ENCODE measurements around the gene PLGRKT.
"Not testable (repeated sequence)": the region's sequence is repeated elsewhere in the genome, so short reads cannot be mapped to it uniquely, and the experiment has no call there.

PLGRKT gene

DNA sequence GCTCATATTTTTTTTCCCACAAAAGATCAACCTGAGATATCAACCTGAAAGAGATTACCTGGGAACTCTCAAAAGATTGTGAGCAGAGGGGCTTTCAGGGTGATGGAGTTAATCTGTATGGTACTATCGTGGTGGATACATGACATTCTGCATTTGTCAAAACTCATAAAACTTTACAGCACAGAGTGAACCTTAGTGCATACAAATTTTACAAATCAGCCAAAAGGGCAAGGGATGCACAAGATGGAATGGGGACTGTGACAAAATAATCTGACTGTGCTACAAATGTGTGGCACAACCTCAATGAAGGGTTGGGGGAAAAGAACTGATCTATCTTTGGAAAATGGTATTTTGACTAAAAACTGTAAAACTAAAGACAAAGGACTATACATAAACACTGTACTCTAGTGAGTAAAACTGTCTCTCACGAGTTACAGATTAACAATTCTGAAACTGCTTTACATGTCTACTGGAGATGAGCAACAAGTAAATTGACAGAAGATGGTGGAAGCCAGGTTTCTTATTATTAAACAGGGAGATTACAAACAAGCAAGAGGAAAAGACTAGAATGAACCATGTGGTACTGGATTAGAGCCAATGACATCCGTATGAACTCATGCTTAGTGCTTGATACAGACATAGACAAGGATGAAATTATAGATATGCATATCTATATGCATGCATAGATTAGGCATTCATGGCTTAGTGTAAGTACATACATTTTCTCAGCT is 73.3 kb downstream of the PLGRKT start:
- no peak for DNase-seq

DNA sequence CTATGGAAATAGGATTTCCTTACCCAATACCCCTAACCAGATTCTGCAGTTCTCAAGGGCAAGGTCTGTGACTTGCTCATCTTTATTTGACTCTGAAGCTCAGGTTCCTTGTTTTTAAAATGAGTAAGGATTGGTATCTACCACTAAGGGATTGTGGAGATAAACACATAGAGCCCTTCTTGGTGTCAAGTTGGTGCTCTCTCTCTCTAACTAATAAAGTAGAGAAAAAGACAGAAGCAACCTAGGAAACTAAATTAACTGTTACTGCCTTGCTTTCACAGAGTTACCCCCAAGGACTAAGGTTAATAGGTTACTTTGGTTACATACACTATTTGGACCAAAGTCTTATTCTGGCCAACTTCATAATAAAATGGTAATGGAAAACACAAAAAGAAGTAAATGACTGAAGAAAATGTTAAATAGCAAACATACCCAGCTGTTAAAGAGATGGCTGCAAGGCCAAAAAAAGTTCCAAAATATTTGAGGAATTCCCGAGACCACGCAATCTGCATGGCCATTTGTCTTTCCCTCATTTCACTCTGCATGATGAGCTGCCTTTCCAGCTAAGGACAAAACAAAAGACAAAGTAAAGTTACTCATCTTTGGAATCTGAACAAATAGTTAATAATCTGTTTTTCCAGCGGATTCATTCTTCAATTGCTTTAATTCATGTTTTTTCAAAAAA is 76.3 kb downstream of the PLGRKT start:
- DNase-seq: no peak

DNA sequence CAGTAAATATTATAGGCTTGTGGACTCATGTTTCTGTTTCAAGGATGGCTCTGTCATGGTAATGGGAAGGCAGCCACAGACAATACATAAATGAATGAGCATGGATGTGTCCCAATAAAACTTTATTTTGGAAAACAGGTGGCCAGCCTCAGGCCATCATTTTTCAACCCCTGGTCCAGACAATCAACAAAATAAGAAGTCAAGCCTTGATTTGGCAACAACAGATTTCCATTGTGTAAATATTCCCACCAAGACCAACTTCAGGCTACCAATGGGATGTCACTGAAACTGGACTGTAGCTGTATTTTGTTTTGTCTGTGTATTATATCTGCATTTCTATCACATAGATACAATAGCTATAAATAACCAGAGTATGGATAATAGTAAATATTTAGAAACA is 77.4 kb downstream of the PLGRKT start:
- no peak for DNase-seq

- DNase-seq: no peak
These were observed 80.2 kb downstream of the PLGRKT start for GRCh38 chr9:5357431-5358105.

DNA sequence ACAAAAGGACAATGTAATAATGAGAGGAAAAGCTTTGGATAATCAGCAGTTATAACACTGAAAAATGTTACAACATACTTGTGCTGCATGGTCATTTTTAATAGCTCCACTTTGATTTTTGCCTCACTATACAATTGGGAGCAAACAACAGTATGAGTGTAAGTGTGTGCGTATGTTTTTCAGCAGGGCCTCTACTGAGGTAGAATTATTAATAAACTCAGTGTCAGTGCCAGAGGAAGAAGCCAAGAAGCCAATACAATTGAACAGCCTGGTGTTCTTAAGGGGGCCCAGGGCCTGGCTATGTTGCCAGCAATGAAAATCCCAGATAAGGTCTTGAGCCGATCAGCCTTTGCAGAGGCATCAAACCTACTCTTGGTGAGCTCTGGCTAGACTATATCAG is 81.9 kb downstream of the PLGRKT start:
- no peak for DNase-seq

GRCh38 chr9:5355226-5355625 is 82.5 kb downstream of the PLGRKT start:
- no peak for DNase-seq

GRCh38 chr9:5354184-5354583 is 83.5 kb downstream of the PLGRKT start:
- DNase-seq: no peak

GRCh38 chr9:5352637-5353248 is 85.0 kb downstream of the PLGRKT start:
- no peak for DNase-seq

- DNase-seq: not testable (repeated sequence)
These were observed 98.4 kb downstream of the PLGRKT start, which contains the start of gene RLN1 for GRCh38 chr9:5338992-5339981. RLN1 (minus strand) TSS chr9:5339876; CDS start chr9:5339746, 130 bp downstream.

GRCh38 chr9:5336688-5337087 is 101.0 kb downstream of the PLGRKT start:
- DNase-seq: no peak

- DNase-seq: not testable (repeated sequence)
These were observed 106.4 kb downstream of the PLGRKT start for GRCh38 chr9:5331276-5331675.

- DNase-seq: no peak
These were observed 110.7 kb downstream of the PLGRKT start for GRCh38 chr9:5326893-5327548.

DNA sequence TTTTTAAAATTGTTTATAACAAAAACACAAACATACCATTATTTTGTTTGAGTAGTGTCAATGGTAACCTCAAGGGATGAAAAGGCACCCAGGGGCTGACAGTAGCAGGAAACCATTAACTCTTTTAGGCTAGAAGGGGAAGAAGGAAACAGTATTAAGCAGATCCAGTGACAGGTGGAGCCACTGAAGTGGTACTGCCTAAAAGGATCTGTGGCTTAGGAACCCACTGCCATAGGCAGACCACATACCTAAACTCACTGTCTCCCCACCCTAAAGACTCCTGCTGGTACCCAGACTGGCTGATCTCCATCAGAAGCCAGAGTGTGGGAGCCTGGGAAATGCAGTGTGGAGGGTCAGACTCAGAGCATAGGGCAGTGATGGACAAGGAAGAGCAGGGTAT is 111.5 kb downstream of the PLGRKT start:
- no peak for DNase-seq

DNA sequence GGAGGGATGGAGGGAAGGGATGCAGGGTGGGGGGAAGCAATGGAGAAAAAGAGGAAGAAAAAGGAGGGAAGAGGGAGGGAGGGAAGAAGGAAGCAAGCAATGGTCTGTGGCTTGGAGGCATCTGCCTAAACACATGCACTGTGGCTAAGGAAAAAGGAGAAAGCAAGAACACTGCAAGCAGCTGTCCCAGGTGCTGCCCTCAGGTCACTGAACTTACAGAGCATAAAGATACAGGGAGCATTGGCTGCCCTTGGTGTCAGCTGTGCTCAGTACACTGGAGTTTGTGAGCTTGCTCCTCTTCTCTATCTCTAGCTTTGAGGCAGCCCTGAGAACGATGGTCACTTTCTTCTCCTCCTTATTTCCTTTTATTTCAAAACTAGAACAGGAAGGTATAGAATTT is 116.1 kb downstream of the PLGRKT start:
- DNase-seq: not testable (repeated sequence)

GRCh38 chr9:5321058-5321457 is 116.7 kb downstream of the PLGRKT start:
- no peak for DNase-seq

GRCh38 chr9:5316406-5316805 is 121.3 kb downstream of the PLGRKT start:
- DNase-seq: not testable (repeated sequence)

- no peak for DNase-seq
These were observed 122.4 kb downstream of the PLGRKT start for GRCh38 chr9:5315187-5315923.

DNA sequence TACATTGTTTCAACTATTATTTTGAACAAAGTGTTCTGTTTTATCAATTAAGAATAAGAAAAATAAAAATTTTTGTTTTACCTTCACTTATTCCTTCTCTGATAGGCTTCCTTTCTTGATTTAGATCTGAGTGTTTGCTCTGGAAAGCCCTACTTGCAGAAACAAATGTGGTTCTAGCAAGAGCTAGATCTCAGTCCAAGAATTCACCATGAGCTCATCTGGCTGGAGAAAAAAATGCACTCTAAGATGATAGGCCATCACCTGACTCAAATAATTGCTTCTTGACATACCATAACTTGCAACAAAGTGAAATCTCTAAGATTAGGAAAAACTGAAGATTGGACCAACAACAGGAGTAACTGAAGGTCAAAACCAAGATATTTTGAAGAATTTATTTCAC is 126.9 kb downstream of the PLGRKT start:
- DNase-seq: no peak

All from NCI-H2081 treated with DMSO at 0.1 percent for 48 hours (cell line).